SJCRH30 (cell line): Measurements from ENCODE around the gene THSD7A. TPM values are rescaled to one million over a fixed set of nuclear protein-coding genes. Genes with fewer than 3 reads are reported as not detected.

Experiments used
- DNase-seq, 2 experiments: peaks; one replicate each; pipeline ENCODE4 v3.0.0-alpha.2; 2015 to 2020
- H3K27ac ChIP-seq: fragments of 250-450 bp; sonication (Bioruptor Pico); 2 replicates; pipeline ENCODE4 v1.5.1; 2020; ENCODE audit warnings: mild to moderate bottlenecking, moderate library complexity
- H3K27me3 ChIP-seq: fragments of 250-450 bp; sonication (Bioruptor Pico); 2 replicates; pipeline ENCODE4 v1.5.1; 2020; ENCODE audit warnings: mild to moderate bottlenecking, moderate library complexity
- H3K36me3 ChIP-seq: fragments of 250-450 bp; sonication (Bioruptor Pico); 2 replicates; pipeline ENCODE4 v1.5.1; 2020; ENCODE audit warnings: mild to moderate bottlenecking, moderate library complexity
- H3K4me1 ChIP-seq: fragments of 250-450 bp; sonication (Bioruptor Pico); 2 replicates; pipeline ENCODE4 v1.5.1; 2020; ENCODE audit warnings: mild to moderate bottlenecking, moderate library complexity
- H3K4me3 ChIP-seq: fragments of 250-450 bp; sonication (Bioruptor Pico); 2 replicates; pipeline ENCODE4 v1.5.1; 2020; ENCODE audit warnings: mild to moderate bottlenecking, moderate library complexity
- H3K9me3 ChIP-seq: fragments of 250-450 bp; sonication (Bioruptor Pico); replicated peaks from 2 replicates; pipeline ENCODE4 v1.5.1; 2020; ENCODE audit warnings: mild to moderate bottlenecking, moderate library complexity
- total RNA-seq: library from RNA; depleted of rRNA; stranded (reverse); fragments of >200 nt; shearing (Covaris generic); gene quantifications from 2 replicates; pipeline ENCODE4 v1.2.3, GENCODE V29; 2014; rRNA removed

THSD7A gene
- 0.10 and 0.28 TPM in 2 replicates for total RNA-seq

GRCh38 chr7:11831736-11832495 lies at the start of gene THSD7A:
Gene THSD7A (minus strand): TSS chr7:11832198. CDS start chr7:11831946, 252 bp downstream.
- DNase-seq, result peak; percentile 63 to 81
- peaks cover 5% of the 10 kb centered on the region for H3K27me3 ChIP-seq
- H3K27ac ChIP-seq, result peak within 1 kb of the TSS; percentile 6; the same call in 1 of the 2 replicates
- no peaks in the 10 kb centered on the region; the same call in 1 of the 2 replicates for H3K4me1 ChIP-seq
- H3K36me3 ChIP-seq, result no peaks in the 10 kb centered on the region
- no peaks in the 10 kb centered on the region for H3K9me3 ChIP-seq
- peak within 1 kb of the TSS; percentile 59 for H3K4me3 ChIP-seq

- H3K27ac ChIP-seq, result no peak overlapping the region
- no peaks in the 10 kb centered on the region for H3K4me1 ChIP-seq
- H3K9me3 ChIP-seq, result no peaks in the 10 kb centered on the region
- H3K27me3 ChIP-seq, result no peaks in the 10 kb centered on the region
- no peaks in the 10 kb centered on the region for H3K36me3 ChIP-seq
- DNase-seq, result no peak
- H3K4me3 ChIP-seq, result no peak overlapping the region
Measured at GRCh38 chr7:11881680-11882079, 49.7 kb upstream of the THSD7A start.

- Histone ChIP-seq H3K27ac (no peak overlapping the region), H3K4me3 (no peak overlapping the region), H3K9me3 (no peaks in the 10 kb centered on the region), H3K27me3 (no peaks in the 10 kb centered on the region), H3K36me3 (no peaks in the 10 kb centered on the region), H3K4me1 (no peaks in the 10 kb centered on the region)
- DNase-seq, result no peak
Measured at GRCh38 chr7:11875635-11876034, 43.6 kb upstream of the THSD7A start.

- Histone ChIP-seq H3K4me1 (no peaks in the 10 kb centered on the region), H3K4me3 (no peak overlapping the region), H3K27ac (no peak overlapping the region), H3K9me3 (no peaks in the 10 kb centered on the region), H3K36me3 (no peaks in the 10 kb centered on the region), H3K27me3 (no peaks in the 10 kb centered on the region)
- no peak for DNase-seq
Measured at GRCh38 chr7:11865671-11866070, 33.7 kb upstream of the THSD7A start.

- Histone ChIP-seq H3K4me1 (no peaks in the 10 kb centered on the region), H3K27me3 (no peaks in the 10 kb centered on the region), H3K4me3 (no peak overlapping the region)
Measured at GRCh38 chr7:11858622-11859302, 26.8 kb upstream of the THSD7A start.

GRCh38 chr7:11858026-11858425 lies 26.0 kb upstream of the THSD7A start:
- Histone ChIP-seq H3K9me3 (no peaks in the 10 kb centered on the region), H3K4me3 (no peak overlapping the region), H3K27ac (no peak overlapping the region), H3K36me3 (no peaks in the 10 kb centered on the region), H3K27me3 (no peaks in the 10 kb centered on the region), H3K4me1 (no peaks in the 10 kb centered on the region)
- no peak for DNase-seq

More at GRCh38 chr7:11858622-11859302, 26.8 kb upstream of the THSD7A start:
- no peaks in the 10 kb centered on the region for H3K9me3 ChIP-seq
- H3K27ac ChIP-seq, result no peak overlapping the region
- no peak for DNase-seq
- no peaks in the 10 kb centered on the region for H3K36me3 ChIP-seq

- Histone ChIP-seq H3K36me3 (no peaks in the 10 kb centered on the region), H3K9me3 (no peaks in the 10 kb centered on the region), H3K27me3 (no peaks in the 10 kb centered on the region), H3K4me1 (no peaks in the 10 kb centered on the region), H3K4me3 (no peak overlapping the region), H3K27ac (no peak overlapping the region)
- DNase-seq, result no peak
Measured at GRCh38 chr7:11848251-11848650, 16.3 kb upstream of the THSD7A start.

- no peaks in the 10 kb centered on the region for H3K4me1 ChIP-seq
- no peaks in the 10 kb centered on the region for H3K36me3 ChIP-seq
- H3K9me3 ChIP-seq, result no peaks in the 10 kb centered on the region
- no peak for DNase-seq
- H3K27ac ChIP-seq, result no peak overlapping the region
- H3K4me3 ChIP-seq, result no peak overlapping the region
- no peaks in the 10 kb centered on the region for H3K27me3 ChIP-seq
Measured at GRCh38 chr7:11847336-11847735, 15.3 kb upstream of the THSD7A start.

- H3K27ac ChIP-seq, result no peak overlapping the region
- H3K9me3 ChIP-seq, result no peaks in the 10 kb centered on the region
- H3K36me3 ChIP-seq, result no peaks in the 10 kb centered on the region
- H3K27me3 ChIP-seq, result no peaks in the 10 kb centered on the region
- no peak for DNase-seq
- H3K4me1 ChIP-seq, result no peaks in the 10 kb centered on the region
- H3K4me3 ChIP-seq, result no peak overlapping the region
Measured at GRCh38 chr7:11846361-11846955, 14.5 kb upstream of the THSD7A start.

- H3K27ac ChIP-seq, result no peak overlapping the region
- no peaks in the 10 kb centered on the region for H3K36me3 ChIP-seq
- no peak for DNase-seq
- no peaks in the 10 kb centered on the region for H3K4me1 ChIP-seq
- H3K9me3 ChIP-seq, result no peaks in the 10 kb centered on the region
- H3K27me3 ChIP-seq, result no peaks in the 10 kb centered on the region
- no peak overlapping the region for H3K4me3 ChIP-seq
Measured at GRCh38 chr7:11843113-11843765, 11.2 kb upstream of the THSD7A start.

GRCh38 chr7:11841657-11842056 lies 9.7 kb upstream of the THSD7A start:
- H3K27me3 ChIP-seq, result no peaks in the 10 kb centered on the region
- H3K4me3 ChIP-seq, result no peak overlapping the region
- no peaks in the 10 kb centered on the region; the same call in 1 of the 2 replicates for H3K4me1 ChIP-seq
- H3K36me3 ChIP-seq, result no peaks in the 10 kb centered on the region
- DNase-seq, result no peak
- H3K9me3 ChIP-seq, result no peaks in the 10 kb centered on the region
- H3K27ac ChIP-seq, result no peak overlapping the region

GRCh38 chr7:11835260-11835659 lies 3.3 kb upstream of the THSD7A start:
- Histone ChIP-seq H3K4me1 (no peaks in the 10 kb centered on the region; the same call in none of the 2 replicates), H3K9me3 (no peaks in the 10 kb centered on the region), H3K27me3 (peaks cover 5% of the 10 kb centered on the region), H3K36me3 (no peaks in the 10 kb centered on the region), H3K4me3 (no peak overlapping the region), H3K27ac (no peak overlapping the region)
- DNase-seq, result peak in 1 of 2 experiments; percentile 14

- Histone ChIP-seq H3K36me3 (no peaks in the 10 kb centered on the region), H3K27ac (no peak overlapping the region), H3K4me1 (no peaks in the 10 kb centered on the region; the same call in none of the 2 replicates), H3K4me3 (no peak overlapping the region), H3K9me3 (no peaks in the 10 kb centered on the region), H3K27me3 (peaks cover 5% of the 10 kb centered on the region)
- DNase-seq, result peak in 1 of 2 experiments; percentile 27
Measured at GRCh38 chr7:11833431-11833830, 1.4 kb upstream of the THSD7A start.

- peak overlapping the region; percentile 59 for H3K4me3 ChIP-seq
- peak overlapping the region; percentile 6; the same call in 1 of the 2 replicates for H3K27ac ChIP-seq
- peak in 1 of 2 experiments; percentile 34 for DNase-seq
- H3K9me3 ChIP-seq, result no peaks in the 10 kb centered on the region
- H3K27me3 ChIP-seq, result peaks cover 5% of the 10 kb centered on the region
- no peaks in the 10 kb centered on the region; the same call in 1 of the 2 replicates for H3K4me1 ChIP-seq
- H3K36me3 ChIP-seq, result no peaks in the 10 kb centered on the region
Measured at GRCh38 chr7:11831156-11831735, 752 bp downstream of the THSD7A start.
